ENCODE measurements around the gene ABCD2. TPM values are rescaled to one million over a fixed set of nuclear protein-coding genes. Genes with fewer than 3 reads are reported as not detected.

The ABCD2 gene
- total RNA-seq, 1 experiment from 2014 or later = not detected

- Histone ChIP-seq H2BK12ac (ENCODE audit: insufficient read length, low read depth, low read length) (no peak overlapping the region), H3K14ac (ENCODE audit: insufficient read depth, low read length) (no peak overlapping the region), H3K56ac (ENCODE audit: insufficient read length, low read depth, low read length) (no peak overlapping the region), H2BK20ac (ENCODE audit: low read depth, low read length, poor library complexity, severe bottlenecking) (no peak overlapping the region), H3K4me1 (ENCODE audit: insufficient read depth, low read length) (no peaks in the 10 kb centered on the region), H2BK5ac (ENCODE audit: insufficient read length, low read length) (no peak overlapping the region), H3K79me2 (ENCODE audit: insufficient read depth, low read length) (no peaks in the 10 kb centered on the region), H4K8ac (replicated peaks; ENCODE audit: insufficient read length, low read depth, low read length) (no peak overlapping the region), H3K4ac (ENCODE audit: low read depth, low read length) (no peak overlapping the region), H3K9ac (ENCODE audit: extremely low read depth, insufficient read length, low read length) (no peak overlapping the region), H3K23me2 (ENCODE audit: insufficient read length, low read depth, low read length, poor library complexity, severe bottlenecking) (peaks cover 3% of the 10 kb centered on the region), H4K20me1 (ENCODE audit: control insufficient read depth, insufficient read depth, insufficient read length) (no peaks in the 10 kb centered on the region), H2BK120ac (ENCODE audit: low read depth, low read length, poor library complexity, severe bottlenecking) (no peak overlapping the region), H3K4me2 (ENCODE audit: insufficient read depth, insufficient read length, low read length) (no peak overlapping the region), H2AFZ (ENCODE audit: low read length) (no peak overlapping the region), H3T11ph (ENCODE audit: low read length) (no peak overlapping the region), H2BK15ac (ENCODE audit: low read depth, low read length) (no peak overlapping the region), H3K18ac (ENCODE audit: insufficient read length, low read depth, low read length) (no peak overlapping the region), H3K23ac (ENCODE audit: insufficient read length, low read depth, low read length) (no peak overlapping the region), H4K5ac (ENCODE audit: insufficient read length, low read depth, low read length) (no peak overlapping the region), H3K9me3 (ENCODE audit: control insufficient read depth, low read depth, low read length) (no peaks in the 10 kb centered on the region), H4K91ac (ENCODE audit: insufficient read length, low read depth, low read length) (no peak overlapping the region), H3K27me3 (ENCODE audit: insufficient read depth, low read length) (no peaks in the 10 kb centered on the region), H3K27ac (ENCODE audit: insufficient read length, low read depth, low read length) (no peak overlapping the region), H2AK5ac (ENCODE audit: insufficient read length, low read length) (no peak overlapping the region), H3K79me1 (ENCODE audit: insufficient read depth, low read depth, low read length, poor library complexity, severe bottlenecking) (no peaks in the 10 kb centered on the region)
- DNase-seq = no peak
- Mint-ChIP-seq H3K27ac (no peak overlapping the region), H3K9me3 (no peaks in the 10 kb centered on the region; a peak in 1 of 5 replicates), H3K36me3 (ENCODE audit: insufficient read depth in 1 of 3, low read depth in 3 of 3) (no peaks in the 10 kb centered on the region), H3K4me3 (no peak overlapping the region), H3K4me1 (peaks cover 10 to 12% of the 10 kb centered on the region in 2 experiments), H3K27me3 (ENCODE audit: low read depth) (peaks cover 13% of the 10 kb centered on the region)
- no peak for TF ChIP-seq CTCF (conservative IDR thresholded peaks at IDR 0.05)
These were observed 2.1 kb upstream of the ABCD2 start for GRCh38 chr12:39621670-39622069.

Measured in H9 (cell line).